Activated naive CD4-positive, alpha-beta T cell treated with anti-CD3 and anti-CD28 coated beads, Interleukin-2, amount 50 U/mL, for 72 hours (primary cell): ENCODE measurements around the gene GRIN1. TPM values are rescaled to one million over a fixed set of nuclear protein-coding genes. Genes with fewer than 3 reads are reported as not detected.

Experiments used
- ATAC-seq, 2 donors: fragments of 150-1000 bp; cut with Tn5 transposase; 2 replicates each; pipeline ENCODE4 v1.10.0; 2021; ENCODE audit warnings: mild to moderate bottlenecking in 2 of 2, moderate library complexity in 2 of 2
- DNase-seq, 2 donors: peaks; one replicate each; pipeline ENCODE4 v3.0.0; 2021 to 2022; ENCODE audit warnings: low spot score in 2 of 2
- H3K27ac Mint-ChIP-seq, 2 donors: one replicate each; pipeline ENCODE4 v1.8.0; 2022; ENCODE audit warnings: mild to moderate bottlenecking in 2 of 2, mixed read lengths in 2 of 2
- H3K36me3 Mint-ChIP-seq, 2 donors: one replicate each; pipeline ENCODE4 v1.8.0; 2022; ENCODE audit warnings: mixed read lengths in 2 of 2
- H3K9me3 Mint-ChIP-seq, 2 donors: one replicate each; pipeline ENCODE4 v1.8.0; 2022; ENCODE audit warnings: mixed read lengths in 2 of 2
- total RNA-seq, 2 donors: library from RNA; stranded (reverse); gene quantifications; one replicate each; pipeline ENCODE4 v1.2.3, GENCODE V29; 2022

GRIN1 gene
- total RNA-seq, 2 donors from 2014 or later = 0.10 TPM; not detected in 1

- H3K27ac Mint-ChIP-seq = peak within 1 kb of the TSS; percentile 90 to 94
- no peaks in the 10 kb centered on the region for H3K9me3 Mint-ChIP-seq
Measured at GRCh38 chr9:137188490-137189296, 49.7 kb downstream of the GRIN1 start, which contains the start of the genes ANAPC2 and SSNA1. Gene ANAPC2 (minus strand): TSS chr9:137188560. CDS start chr9:137188532, 28 bp downstream. Gene SSNA1 (plus strand): TSS chr9:137188676. CDS start chr9:137188727, 51 bp downstream.

GRCh38 chr9:137189297-137190295 is 50.6 kb downstream of the GRIN1 start:
- DNase-seq (no peak), ATAC-seq (no peak)
- Mint-ChIP-seq H3K9me3 (no peaks in the 10 kb centered on the region), H3K36me3 (peaks cover 0 to 11% of the 10 kb centered on the region in 2 donors), H3K27ac (peak overlapping the region; percentile 90 to 94)

More at GRCh38 chr9:137188490-137189296, 49.7 kb downstream of the GRIN1 start, which contains the start of the genes ANAPC2 and SSNA1:
- ATAC-seq = peak; percentile 87 to 91
- H3K36me3 Mint-ChIP-seq = peaks cover 0 to 11% of the 10 kb centered on the region in 2 donors
- peak; percentile 97 for DNase-seq

GRCh38 chr9:137190315-137190856 is 51.4 kb downstream of the GRIN1 start:
- ATAC-seq (no peak), DNase-seq (no peak)
- Mint-ChIP-seq H3K36me3 (peaks cover 0 to 11% of the 10 kb centered on the region in 2 donors), H3K9me3 (no peaks in the 10 kb centered on the region), H3K27ac (peak overlapping the region; percentile 46 to 94)

- DNase-seq (no peak), ATAC-seq (no peak)
- Mint-ChIP-seq H3K27ac (no peak overlapping the region), H3K36me3 (peaks cover 0 to 11% of the 10 kb centered on the region in 2 donors), H3K9me3 (no peaks in the 10 kb centered on the region)
Measured at GRCh38 chr9:137191245-137191644, 52.3 kb downstream of the GRIN1 start.

- Mint-ChIP-seq H3K27ac (no peak overlapping the region), H3K36me3 (peaks cover 0 to 10% of the 10 kb centered on the region in 2 donors), H3K9me3 (no peaks in the 10 kb centered on the region)
- DNase-seq (no peak), ATAC-seq (no peak)
Measured at GRCh38 chr9:137191691-137192447, 52.9 kb downstream of the GRIN1 start.

- H3K36me3 Mint-ChIP-seq = peaks cover 0 to 4% of the 10 kb centered on the region in 2 donors
- DNase-seq (no peak), ATAC-seq (no peak)
- H3K9me3 Mint-ChIP-seq = no peaks in the 10 kb centered on the region
- H3K27ac Mint-ChIP-seq = no peak overlapping the region
Measured at GRCh38 chr9:137192448-137192780, 53.5 kb downstream of the GRIN1 start.

- DNase-seq = no peak
- no peaks in the 10 kb centered on the region for H3K36me3 Mint-ChIP-seq
- H3K27ac Mint-ChIP-seq = no peak overlapping the region
- no peak for ATAC-seq
- H3K9me3 Mint-ChIP-seq = no peaks in the 10 kb centered on the region
Measured at GRCh38 chr9:137192859-137193258, 53.9 kb downstream of the GRIN1 start.

- Mint-ChIP-seq H3K9me3 (no peaks in the 10 kb centered on the region), H3K36me3 (no peaks in the 10 kb centered on the region), H3K27ac (no peak overlapping the region)
- DNase-seq = no peak
- no peak for ATAC-seq
Measured at GRCh38 chr9:137193771-137194170, 54.8 kb downstream of the GRIN1 start.

GRCh38 chr9:137194388-137194787 is 55.4 kb downstream of the GRIN1 start:
- DNase-seq (no peak), ATAC-seq (no peak)
- no peaks in the 10 kb centered on the region for H3K36me3 Mint-ChIP-seq
- H3K9me3 Mint-ChIP-seq = no peaks in the 10 kb centered on the region
- no peak overlapping the region for H3K27ac Mint-ChIP-seq

- no peaks in the 10 kb centered on the region for H3K36me3 Mint-ChIP-seq
- H3K9me3 Mint-ChIP-seq = no peaks in the 10 kb centered on the region
- DNase-seq (no peak), ATAC-seq (no peak)
- H3K27ac Mint-ChIP-seq = no peak overlapping the region
Measured at GRCh38 chr9:137194909-137195308, 56.0 kb downstream of the GRIN1 start.

- Mint-ChIP-seq H3K27ac (no peak overlapping the region), H3K36me3 (no peaks in the 10 kb centered on the region), H3K9me3 (no peaks in the 10 kb centered on the region)
- ATAC-seq = no peak
- DNase-seq = no peak
Measured at GRCh38 chr9:137195525-137196220, 56.7 kb downstream of the GRIN1 start.

- H3K27ac Mint-ChIP-seq = no peak overlapping the region
- H3K36me3 Mint-ChIP-seq = no peaks in the 10 kb centered on the region
- no peaks in the 10 kb centered on the region for H3K9me3 Mint-ChIP-seq
- no peak for DNase-seq
- no peak for ATAC-seq
Measured at GRCh38 chr9:137198051-137198901, 59.3 kb downstream of the GRIN1 start.

- H3K36me3 Mint-ChIP-seq = no peaks in the 10 kb centered on the region
Measured at GRCh38 chr9:137198902-137199283, 59.9 kb downstream of the GRIN1 start.

GRCh38 chr9:137199411-137200121 is 60.6 kb downstream of the GRIN1 start:
- no peak for DNase-seq
- Mint-ChIP-seq H3K27ac (no peak overlapping the region), H3K36me3 (peaks cover 5 to 6% of the 10 kb centered on the region in 2 donors), H3K9me3 (no peaks in the 10 kb centered on the region)
- no peak for ATAC-seq

More at GRCh38 chr9:137198902-137199283, 59.9 kb downstream of the GRIN1 start:
- ATAC-seq (no peak), DNase-seq (no peak)
- Mint-ChIP-seq H3K27ac (no peak overlapping the region), H3K9me3 (no peaks in the 10 kb centered on the region)
